NCI-H774 (cell line): ENCODE measurements around the gene HSPA6.
"Not testable (repeated sequence)": the region's sequence is repeated elsewhere in the genome, so short reads cannot be mapped to it uniquely, and the experiment has no call there.

Experiments
- DNase-seq: peaks from one replicate; lab custom pipeline; 2025; lab: John Stamatoyannopoulos, UW

Gene HSPA6

GRCh38 chr1:161560960-161561715 is 36.8 kb downstream of the HSPA6 start:
- DNase-seq = not testable (repeated sequence)

GRCh38 chr1:161562441-161562840 is 38.1 kb downstream of the HSPA6 start:
- not testable (repeated sequence) for DNase-seq

GRCh38 chr1:161563522-161563921 is 39.2 kb downstream of the HSPA6 start:
- not testable (repeated sequence) for DNase-seq

DNA sequence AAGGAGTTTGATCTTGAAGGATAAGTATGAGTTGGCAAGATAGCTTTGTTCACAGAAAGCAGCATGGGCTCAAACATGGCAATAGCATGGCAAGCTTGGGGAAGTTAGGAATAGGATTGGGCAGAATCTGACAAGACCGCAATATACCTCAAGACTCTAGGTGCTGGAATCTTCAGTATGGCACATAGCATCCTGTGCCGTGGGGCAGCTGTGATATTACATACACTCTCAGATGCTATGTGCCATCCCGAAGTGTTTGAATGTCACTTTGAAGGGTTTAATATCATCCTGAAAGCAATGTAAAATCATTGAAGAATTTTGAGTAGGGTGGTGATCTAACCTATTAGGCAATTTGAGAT is 42.2 kb downstream of the HSPA6 start:
- DNase-seq = not testable (repeated sequence)

- not testable (repeated sequence) for DNase-seq
Observed at GRCh38 chr1:161571703-161572102, 47.4 kb downstream of the HSPA6 start.
